CD4-positive, alpha-beta T cell treated with Interleukin-6 at 100 ng/mL for 8 hours (primary cell): ENCODE results near the gene FNBP1.
"Not testable (repeated sequence)": the region's sequence is repeated elsewhere in the genome, so short reads cannot be mapped to it uniquely, and the experiment has no call there.

Experiments
- DNase-seq: peaks from one replicate; pipeline ENCODE4 v3.0.0-alpha.2; 2020; ENCODE audit warnings: mixed read lengths, low spot score

FNBP1 gene

GRCh38 chr9:129953736-129954135, 89.3 kb downstream of the FNBP1 start:
- DNase-seq, result no peak

- DNase-seq, result no peak
Measured at GRCh38 chr9:129952337-129952736, 90.7 kb downstream of the FNBP1 start.

- no peak for DNase-seq
Measured at GRCh38 chr9:129949821-129950220, 93.2 kb downstream of the FNBP1 start.

GRCh38 chr9:129948626-129949025, 94.4 kb downstream of the FNBP1 start:
- not testable (repeated sequence) for DNase-seq

- no peak for DNase-seq
Measured at GRCh38 chr9:129946246-129946995, 96.6 kb downstream of the FNBP1 start.

GRCh38 chr9:129945314-129945713, 97.7 kb downstream of the FNBP1 start:
- peak; percentile 36 for DNase-seq

GRCh38 chr9:129944506-129945116, 98.4 kb downstream of the FNBP1 start:
- peak; percentile 72 for DNase-seq

GRCh38 chr9:129939431-129939830, 103.6 kb downstream of the FNBP1 start:
- no peak for DNase-seq

GRCh38 chr9:129938291-129938979, 104.6 kb downstream of the FNBP1 start:
- no peak for DNase-seq

- DNase-seq, result not testable (repeated sequence)
Measured at GRCh38 chr9:129937879-129938278, 105.1 kb downstream of the FNBP1 start.

- no peak for DNase-seq
Measured at GRCh38 chr9:129936222-129936621, 106.8 kb downstream of the FNBP1 start.

GRCh38 chr9:129934780-129935179, 108.2 kb downstream of the FNBP1 start:
- no peak for DNase-seq

- no peak for DNase-seq
Measured at GRCh38 chr9:129934041-129934591, 108.9 kb downstream of the FNBP1 start.

GRCh38 chr9:129933185-129934040, 109.6 kb downstream of the FNBP1 start:
- no peak for DNase-seq

- DNase-seq, result no peak
Measured at GRCh38 chr9:129932303-129933151, 110.5 kb downstream of the FNBP1 start.

- no peak for DNase-seq
Measured at GRCh38 chr9:129930743-129931142, 112.2 kb downstream of the FNBP1 start.

- DNase-seq, result no peak
Measured at GRCh38 chr9:129929496-129930125, 113.4 kb downstream of the FNBP1 start.

GRCh38 chr9:129923589-129923988, 119.4 kb downstream of the FNBP1 start:
- no peak for DNase-seq

- no peak for DNase-seq
Measured at GRCh38 chr9:129921905-129922304, 121.1 kb downstream of the FNBP1 start.

GRCh38 chr9:129919841-129920240, 123.1 kb downstream of the FNBP1 start:
- no peak for DNase-seq
